HEK293 (cell line): ENCODE results near the gene WDR74.

Source experiments
- CTCF ChIA-PET: fragments of 350-600 bp; formaldehyde crosslinking; extraction: SDS; loops from one replicate; lab custom pipeline; 2021; ENCODE audit warnings: antibody characterized with exemption; lab: Yijun Ruan, JAX
- POLR2A ChIA-PET: fragments of 300-600 bp; formaldehyde crosslinking; extraction: SDS; loops from one replicate; lab custom pipeline; 2020; ENCODE audit warnings: antibody characterized with exemption, inconsistent platforms; lab: Yijun Ruan, JAX
- H3K27ac ChIP-seq: fragments of 200-500 bp; sonication (Bioruptor generic); 2 replicates; pipeline ENCODE4 v1.5.1; 2014; ENCODE audit warnings: low read depth, low read length, control low read depth, inconsistent platforms; ENCODE audit errors: extremely low read depth
- H3K36me3 ChIP-seq, 2 experiments: fragments of 200-500 bp in 1 of 2; sonication (Bioruptor generic) in 1 of 2; 1 replicate in 1 of 2; 2 replicates in 1 of 2; pipeline ENCODE4 v1.5.1; 2014 to 2017; ENCODE audit warnings: inconsistent platforms in 2 of 2, low read length in 2 of 2; ENCODE audit not compliant: control insufficient read depth in 2 of 2, insufficient read depth in 1 of 2
- H3K4me1 ChIP-seq: fragments of 200-500 bp; sonication (Bioruptor generic); 2 replicates; pipeline ENCODE4 v1.5.1; 2014; ENCODE audit warnings: mild to moderate bottlenecking, low read length, inconsistent platforms; ENCODE audit not compliant: control insufficient read depth, insufficient read depth
- H3K4me3 ChIP-seq: 2 replicates; pipeline ENCODE4 v1.5.1; 2011; ENCODE audit warnings: low read depth, mild to moderate bottlenecking, control low read depth, low read length, moderate library complexity
- H3K9me3 ChIP-seq: fragments of 200-500 bp; sonication (Bioruptor generic); 2 replicates; pipeline ENCODE4 v1.5.1; 2014; ENCODE audit warnings: low read depth, low read length, inconsistent platforms; ENCODE audit not compliant: control insufficient read depth, insufficient read depth
- PATZ1 ChIP-seq: fragments of 450-650 bp; formaldehyde crosslinking; IDR thresholded peaks from 2 replicates; pipeline ENCODE4 v1.5.1; 2016; ENCODE audit warnings: missing biosample characterization, missing genetic modification characterization
- PRDM2 ChIP-seq: fragments of 450-650 bp; formaldehyde crosslinking; IDR thresholded peaks from 2 replicates; pipeline ENCODE4 v1.5.1; 2016; ENCODE audit warnings: missing biosample characterization, missing genetic modification characterization, borderline replicate concordance
- PRDM4 ChIP-seq: fragments of 450-650 bp; formaldehyde crosslinking; IDR thresholded peaks from 2 replicates; pipeline ENCODE4 v1.5.1; 2017; ENCODE audit warnings: missing biosample characterization, missing genetic modification characterization
- RBAK ChIP-seq: fragments of 450-650 bp; formaldehyde crosslinking; IDR thresholded peaks from 2 replicates; pipeline ENCODE4 v1.5.1; 2016; ENCODE audit warnings: missing biosample characterization, missing genetic modification characterization
- REST ChIP-seq: fragments of 450-650 bp; formaldehyde crosslinking; IDR thresholded peaks from 2 replicates; pipeline ENCODE4 v1.5.1; 2016; ENCODE audit warnings: missing biosample characterization, missing genetic modification characterization
- SALL2 ChIP-seq: fragments of 450-650 bp; formaldehyde crosslinking; IDR thresholded peaks from 2 replicates; pipeline ENCODE4 v1.5.0; 2017; ENCODE audit warnings: missing biosample characterization, mild to moderate bottlenecking, missing genetic modification characterization, borderline replicate concordance
- ZNF157 ChIP-seq: fragments of 450-650 bp; formaldehyde crosslinking; IDR thresholded peaks from 2 replicates; pipeline ENCODE4 v1.5.1; 2016; ENCODE audit warnings: missing biosample characterization, missing genetic modification characterization
- ZNF239 ChIP-seq: fragments of 450-650 bp; formaldehyde crosslinking; IDR thresholded peaks from 2 replicates; pipeline ENCODE4 v1.5.1; 2016; ENCODE audit warnings: missing biosample characterization, missing genetic modification characterization
- ZNF26 ChIP-seq: fragments of 450-650 bp; formaldehyde crosslinking; IDR thresholded peaks from 2 replicates; pipeline ENCODE4 v1.5.1; 2016; ENCODE audit warnings: missing biosample characterization, missing genetic modification characterization
- ZNF280C ChIP-seq: fragments of 450-650 bp; formaldehyde crosslinking; IDR thresholded peaks from 2 replicates; pipeline ENCODE4 v1.5.1; 2016; ENCODE audit warnings: missing biosample characterization, missing genetic modification characterization
- ZNF510 ChIP-seq: fragments of 450-650 bp; formaldehyde crosslinking; IDR thresholded peaks from 2 replicates; pipeline ENCODE4 v1.5.1; 2018; ENCODE audit warnings: mild to moderate bottlenecking, missing genetic modification characterization, missing biosample characterization; ENCODE audit not compliant: insufficient replicate concordance
- ZNF560 ChIP-seq: fragments of 450-650 bp; formaldehyde crosslinking; IDR thresholded peaks from 2 replicates; pipeline ENCODE4 v1.5.1; 2017; ENCODE audit warnings: missing biosample characterization, missing genetic modification characterization, borderline replicate concordance
- ZNF585B ChIP-seq: fragments of 450-650 bp; formaldehyde crosslinking; IDR thresholded peaks from 2 replicates; pipeline ENCODE4 v1.5.1; 2016; ENCODE audit warnings: missing biosample characterization, missing genetic modification characterization
- ZNF626 ChIP-seq: fragments of 450-650 bp; sonication (Bioruptor Pico); formaldehyde crosslinking; IDR thresholded peaks from 2 replicates; pipeline ENCODE4 v1.5.1; 2018; ENCODE audit warnings: missing biosample characterization, missing genetic modification characterization, inconsistent platforms
- TF ChIP-seq, protein P1 (sequence below): fragments of 450-650 bp; formaldehyde crosslinking; IDR thresholded peaks from 2 replicates; pipeline ENCODE4 v1.5.1; 2016; ENCODE audit warnings: missing biosample characterization, missing genetic modification characterization
- TF ChIP-seq, protein P2 (sequence below): fragments of 450-650 bp; formaldehyde crosslinking; IDR thresholded peaks from 2 replicates; pipeline ENCODE4 v1.5.1; 2016; ENCODE audit warnings: missing biosample characterization, missing genetic modification characterization

Gene WDR74

GRCh38 chr11:62817129-62817528 is 22.3 kb downstream of the WDR74 start:
- H3K9me3 ChIP-seq, result no peaks in the 10 kb centered on the region
- CTCF ChIA-PET, result interaction anchor here (1.0 to 1.8 kb wide), 2 partner anchors 13 to 31 kb away, joined by 5 read pairs; no protein-coding TSS in a partner anchor
- TF ChIP-seq ZNF560 (tag by site-specific recombination) (no peak), ZNF239 (no peak), ZNF510 (no peak), RBAK (tag by site-specific recombination) (no peak), ZNF157 (no peak), SALL2 (tag by site-specific recombination) (no peak), ZNF26 (tag by site-specific recombination) (no peak), PATZ1 (tag by site-specific recombination) (no peak), ZNF626 (tag by site-specific recombination) (no peak), PRDM2 (no peak), ZNF585B (tag by site-specific recombination) (no peak), PRDM4 (tag by site-specific recombination) (no peak), ZNF280C (no peak), REST (no peak)
- TF ChIP-seq, protein P1, sequence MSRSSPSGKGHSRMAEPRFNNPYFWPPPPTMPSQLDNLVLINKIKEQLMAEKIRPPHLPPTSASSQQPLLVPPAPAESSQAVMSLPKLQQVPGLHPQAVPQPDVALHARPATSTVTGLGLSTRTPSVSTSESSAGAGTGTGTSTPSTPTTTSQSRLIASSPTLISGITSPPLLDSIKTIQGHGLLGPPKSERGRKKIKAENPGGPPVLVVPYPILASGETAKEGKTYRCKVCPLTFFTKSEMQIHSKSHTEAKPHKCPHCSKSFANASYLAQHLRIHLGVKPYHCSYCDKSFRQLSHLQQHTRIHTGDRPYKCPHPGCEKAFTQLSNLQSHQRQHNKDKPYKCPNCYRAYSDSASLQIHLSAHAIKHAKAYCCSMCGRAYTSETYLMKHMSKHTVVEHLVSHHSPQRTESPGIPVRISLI (tag by site-specific recombination), result no peak
- TF ChIP-seq, protein P2, sequence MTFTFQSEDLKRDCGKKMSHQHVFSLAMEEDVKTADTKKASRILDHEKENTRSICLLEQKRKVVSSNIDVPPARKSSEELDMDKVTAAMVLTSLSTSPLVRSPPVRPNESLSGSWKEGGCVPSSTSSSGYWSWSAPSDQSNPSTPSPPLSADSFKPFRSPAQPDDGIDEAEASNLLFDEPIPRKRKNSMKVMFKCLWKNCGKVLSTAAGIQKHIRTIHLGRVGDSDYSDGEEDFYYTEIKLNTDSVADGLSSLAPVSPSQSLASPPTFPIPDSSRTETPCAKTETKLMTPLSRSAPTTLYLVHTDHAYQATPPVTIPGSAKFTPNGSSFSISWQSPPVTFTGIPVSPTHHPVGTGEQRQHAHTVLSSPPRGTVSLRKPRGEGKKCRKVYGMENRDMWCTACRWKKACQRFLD (tag by site-specific recombination), result no peak

More at GRCh38 chr11:62817129-62817528, 22.3 kb downstream of the WDR74 start:
- Histone ChIP-seq H3K36me3 (peaks cover 25 to 56% of the 10 kb centered on the region in 2 experiments; a peak in 2 of 3 replicates), H3K4me3 (no peak overlapping the region), H3K27ac (no peak overlapping the region), H3K4me1 (no peaks in the 10 kb centered on the region)
- POLR2A ChIA-PET, result interaction anchor here (1.2 to 3.2 kb wide), 3 partner anchors 12 to 24 kb away, joined by 4 to 11 read pairs (median 9); partner anchors contain the start of genes NXF1, STX5 and TEX54
